Fibroblast of peridontal ligament (primary cell): ENCODE data around the gene C14orf119.

Experiments used
- DNase-seq: peaks from one replicate; pipeline ENCODE4 v3.0.0-alpha.2; 2010; ENCODE audit errors: extremely low read depth

Gene C14orf119

DNA sequence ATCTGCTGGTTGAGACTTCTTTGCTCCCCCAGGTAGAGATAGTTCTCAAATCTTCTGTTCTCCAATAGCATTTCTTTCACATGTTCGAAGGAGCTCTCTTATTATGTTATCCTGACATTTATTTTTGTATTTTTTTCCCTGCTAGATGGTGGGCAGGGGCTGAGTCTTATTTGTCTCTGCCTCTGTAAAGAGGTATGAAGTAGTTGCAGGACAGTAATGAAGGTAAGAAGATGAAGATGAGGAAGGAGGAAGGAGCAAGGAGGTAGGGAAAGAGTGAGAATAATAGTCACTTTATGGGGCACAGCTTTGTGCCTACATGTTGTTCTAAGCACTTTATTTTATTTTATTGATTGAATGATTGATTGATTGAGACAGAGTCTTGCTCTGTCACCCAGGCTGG, 14.5 kb downstream of the C14orf119 start:
- DNase-seq, result no peak

DNA sequence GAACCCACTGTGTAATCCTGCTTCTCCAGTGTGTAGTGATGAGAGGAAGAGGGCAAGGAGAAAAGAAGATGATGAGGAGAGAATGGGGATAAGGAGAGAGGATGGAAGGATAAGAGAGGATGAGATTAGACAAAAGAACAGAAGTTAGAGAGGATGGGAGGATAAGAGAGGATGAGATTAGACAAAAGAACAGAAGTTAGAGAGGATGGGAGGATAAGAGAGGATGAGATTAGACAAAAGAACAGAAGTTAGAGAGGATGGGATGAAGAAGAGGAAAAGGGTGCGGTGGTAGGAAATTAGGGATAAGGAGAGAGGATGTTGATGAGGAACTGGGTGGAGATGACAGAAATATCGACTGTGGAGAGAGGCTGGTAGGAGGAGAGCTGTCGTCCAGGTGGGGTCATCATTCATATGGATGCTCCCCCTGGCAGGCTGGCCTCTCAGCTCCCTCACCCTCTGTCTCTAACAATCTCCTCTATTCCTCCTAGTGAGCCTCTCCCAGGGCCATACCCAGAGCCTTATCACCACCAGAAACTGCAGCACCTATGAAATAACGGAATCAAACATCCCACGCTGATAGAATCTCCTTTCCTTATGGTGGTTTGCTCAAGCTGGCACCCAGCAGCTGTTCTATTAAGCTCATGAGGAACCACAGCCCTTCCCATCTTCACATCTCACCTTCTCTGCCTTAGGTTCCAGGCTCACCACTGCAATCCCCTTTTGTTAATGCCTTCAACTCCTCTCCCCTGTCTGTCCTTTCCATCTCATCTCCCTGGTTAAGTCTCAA, 15.5 kb downstream of the C14orf119 start:
- DNase-seq, result no peak

DNA sequence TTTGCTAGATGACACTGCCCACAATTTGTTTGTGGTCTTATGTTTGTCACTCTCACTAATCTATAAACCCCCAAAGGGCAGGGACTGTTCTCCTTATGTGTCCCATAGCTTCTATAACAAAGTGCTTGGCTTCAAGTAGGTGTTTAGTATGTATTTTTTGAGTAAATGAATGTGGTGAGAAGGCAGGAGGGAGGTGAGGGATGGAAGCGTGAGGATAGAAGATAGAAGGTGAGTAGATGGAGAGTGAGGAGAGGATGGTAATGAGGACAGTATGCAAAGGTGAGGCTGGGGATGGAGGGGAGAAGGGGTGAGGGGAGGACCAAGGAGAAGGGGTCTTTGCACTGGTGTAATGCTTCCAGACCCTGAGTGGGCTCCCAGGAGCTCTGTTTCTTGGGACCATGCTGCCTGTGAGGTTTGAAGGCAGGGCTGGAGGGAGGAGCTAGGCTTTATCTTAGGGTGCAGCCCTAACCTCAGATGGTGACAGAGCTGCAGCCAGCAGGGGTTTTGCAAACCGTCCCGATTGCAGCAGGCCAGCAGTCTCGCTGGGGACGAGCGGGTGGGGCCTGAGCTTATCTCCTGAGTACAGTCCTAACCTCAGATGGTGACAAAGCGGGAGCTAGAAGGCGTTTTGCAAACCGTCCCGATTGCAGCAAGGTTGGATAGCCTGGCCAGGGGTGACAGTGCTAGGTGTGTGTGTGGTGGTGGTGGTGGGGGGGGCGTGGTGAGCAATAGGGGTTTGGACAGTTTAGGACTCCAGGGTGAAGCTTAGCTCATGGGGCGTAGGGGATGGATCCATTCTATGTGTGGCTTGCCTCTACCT, 17.3 kb downstream of the C14orf119 start:
- DNase-seq, result no peak

DNA sequence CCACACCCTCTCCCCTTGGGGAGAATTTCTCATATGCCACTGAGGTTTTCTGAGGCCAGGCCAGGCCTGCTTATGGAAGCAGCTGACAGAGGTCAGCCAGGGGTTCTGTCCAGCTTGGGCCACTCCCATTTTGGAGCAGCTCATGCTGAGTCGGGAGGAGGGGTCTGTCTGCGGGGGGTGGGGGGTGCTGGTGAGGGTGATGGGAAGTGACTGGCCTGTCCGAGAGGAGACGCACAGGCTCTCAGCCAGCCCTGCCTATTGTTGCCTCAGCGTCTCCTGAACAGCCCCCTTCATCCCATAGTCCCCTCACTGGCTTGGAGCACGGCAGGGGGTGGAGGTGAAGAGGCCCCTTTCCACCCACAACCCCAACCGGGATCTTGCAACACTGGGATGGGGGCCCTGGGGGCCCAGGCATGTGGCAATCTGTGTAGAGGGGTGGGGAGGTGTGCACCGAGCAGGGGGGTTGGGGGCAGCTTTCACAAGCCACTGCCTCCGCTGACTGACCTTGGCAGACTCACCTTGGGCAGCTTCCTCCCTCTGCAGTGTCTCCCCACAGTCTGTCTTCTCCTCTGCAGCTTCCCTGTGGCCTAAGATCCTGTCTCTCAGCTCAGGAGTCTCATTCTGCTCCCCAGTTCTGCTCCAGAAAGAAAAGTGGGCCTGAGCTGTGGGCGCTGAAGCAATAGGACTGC, 18.3 kb downstream of the C14orf119 start:
- peak; percentile 63 for DNase-seq

DNA sequence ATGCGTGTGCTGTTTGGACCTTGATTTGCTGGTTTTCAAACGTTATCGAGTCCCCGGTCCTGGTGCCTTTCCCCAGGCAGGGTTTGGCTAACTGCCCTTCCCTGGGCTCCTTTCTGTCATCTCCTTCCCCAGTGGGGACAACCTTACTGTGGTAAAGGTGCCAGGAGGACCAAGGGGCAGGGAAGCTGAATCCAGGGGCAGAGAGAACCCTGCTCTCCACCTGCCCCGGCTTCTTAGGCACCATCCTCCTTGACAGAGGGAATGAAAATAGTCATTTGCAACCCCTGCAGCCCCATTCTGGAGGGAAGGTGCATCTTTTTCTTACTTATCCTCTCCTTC, 18.8 kb downstream of the C14orf119 start:
- DNase-seq, result no peak

DNA sequence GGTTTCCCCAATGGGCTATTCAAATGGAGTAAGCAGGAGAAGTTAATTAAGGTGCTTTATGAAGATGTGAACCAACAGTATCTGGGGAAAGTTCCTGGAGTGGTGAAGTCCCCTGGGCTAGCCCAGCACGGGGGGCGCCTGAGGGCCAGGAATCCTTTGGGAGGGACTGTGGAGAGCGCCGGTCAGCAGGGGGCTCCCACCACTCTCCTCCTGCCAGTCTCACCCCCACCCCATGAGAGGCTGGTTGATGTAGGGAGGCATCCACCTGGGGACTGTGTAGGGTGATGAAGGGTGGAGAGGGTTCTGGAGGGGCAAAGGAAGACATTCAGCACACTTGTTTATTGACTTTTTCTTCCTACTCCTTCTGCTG, 19.3 kb downstream of the C14orf119 start:
- no peak for DNase-seq

DNA sequence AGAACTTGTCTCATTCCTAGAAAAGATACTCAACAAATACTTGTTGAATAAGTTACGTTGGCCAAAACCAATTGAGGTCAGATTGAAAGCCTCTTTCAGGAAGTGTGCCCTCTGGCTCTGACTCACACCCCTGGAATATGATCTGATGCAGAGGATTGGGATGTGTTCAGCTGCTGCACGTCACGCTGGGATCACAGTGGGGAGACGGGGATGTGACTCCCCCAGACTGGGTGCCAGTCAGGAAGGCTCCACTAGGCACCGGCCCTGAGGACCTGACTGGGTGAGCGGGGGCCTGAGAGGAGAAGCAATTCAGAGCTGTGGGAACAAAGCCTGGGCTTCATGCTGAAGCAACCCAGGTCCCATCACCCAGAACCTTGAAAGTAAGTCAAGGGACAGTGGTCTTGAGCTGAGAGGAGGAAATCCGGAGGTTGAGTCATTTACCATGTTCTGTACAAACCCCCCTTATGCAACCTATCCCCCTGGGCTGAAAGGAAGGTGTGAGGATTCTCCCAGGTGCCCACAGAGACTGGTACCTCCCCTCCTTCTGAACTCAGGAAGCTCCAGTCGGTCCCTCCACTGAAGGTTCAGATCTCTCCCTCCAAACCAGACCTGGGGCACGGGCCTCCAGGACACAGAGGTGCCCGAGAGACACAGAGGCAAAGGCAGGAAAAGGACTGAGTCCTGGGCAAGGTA, 19.9 kb downstream of the C14orf119 start:
- peak; percentile 99 for DNase-seq

DNA sequence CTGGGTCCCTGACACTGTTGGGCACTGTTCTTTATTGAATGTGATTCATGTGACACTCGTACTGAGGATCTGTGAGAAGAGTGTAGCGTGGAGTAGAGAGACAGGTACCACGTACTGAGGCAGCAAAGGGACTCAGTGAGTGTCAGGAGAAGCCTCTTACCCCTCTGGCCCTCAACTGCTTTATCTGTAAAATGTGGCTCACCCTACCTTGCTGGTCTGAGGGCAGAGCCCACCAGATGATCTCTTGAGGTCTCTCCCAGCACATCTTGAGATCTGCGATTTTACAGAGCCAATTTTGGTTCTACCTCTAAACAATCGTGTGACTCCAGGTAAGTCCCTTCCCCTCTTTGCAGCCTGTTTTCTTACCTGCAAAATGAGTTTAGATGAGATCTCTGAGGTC, 20.6 kb downstream of the C14orf119 start:
- no peak for DNase-seq

DNA sequence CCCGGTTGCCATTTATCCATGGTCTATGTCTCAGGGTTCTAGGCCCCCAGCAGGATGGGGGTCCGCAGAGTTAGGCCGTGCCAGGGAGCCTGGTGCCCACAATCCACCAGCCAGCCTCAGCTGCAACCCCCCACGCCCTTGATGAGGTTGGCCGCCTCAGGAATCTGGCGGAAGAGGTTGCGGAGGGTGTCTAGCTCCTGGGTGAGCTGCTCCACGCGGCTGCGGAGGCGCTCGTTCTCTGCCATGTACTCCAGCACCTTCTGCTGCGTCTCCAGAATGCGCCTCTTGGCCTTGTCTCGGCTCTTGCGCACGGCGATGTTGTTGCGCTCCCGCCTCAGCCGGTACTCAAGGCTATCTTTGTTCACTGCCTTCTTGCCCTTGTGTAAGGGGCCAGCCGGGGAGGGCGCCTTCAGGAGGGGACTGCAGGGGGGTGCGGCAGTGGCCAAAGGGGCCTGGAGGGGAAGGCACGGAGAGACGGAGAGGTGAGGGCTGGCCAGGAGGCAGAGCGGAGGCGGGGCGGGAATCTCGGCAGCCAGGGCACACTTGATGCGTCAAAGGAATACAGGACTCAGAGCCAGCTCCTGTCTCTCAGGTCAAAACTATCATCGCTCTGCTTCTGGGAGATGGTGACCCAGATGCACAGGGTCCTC, 22.2 kb downstream of the C14orf119 start:
- DNase-seq, result no peak

DNA sequence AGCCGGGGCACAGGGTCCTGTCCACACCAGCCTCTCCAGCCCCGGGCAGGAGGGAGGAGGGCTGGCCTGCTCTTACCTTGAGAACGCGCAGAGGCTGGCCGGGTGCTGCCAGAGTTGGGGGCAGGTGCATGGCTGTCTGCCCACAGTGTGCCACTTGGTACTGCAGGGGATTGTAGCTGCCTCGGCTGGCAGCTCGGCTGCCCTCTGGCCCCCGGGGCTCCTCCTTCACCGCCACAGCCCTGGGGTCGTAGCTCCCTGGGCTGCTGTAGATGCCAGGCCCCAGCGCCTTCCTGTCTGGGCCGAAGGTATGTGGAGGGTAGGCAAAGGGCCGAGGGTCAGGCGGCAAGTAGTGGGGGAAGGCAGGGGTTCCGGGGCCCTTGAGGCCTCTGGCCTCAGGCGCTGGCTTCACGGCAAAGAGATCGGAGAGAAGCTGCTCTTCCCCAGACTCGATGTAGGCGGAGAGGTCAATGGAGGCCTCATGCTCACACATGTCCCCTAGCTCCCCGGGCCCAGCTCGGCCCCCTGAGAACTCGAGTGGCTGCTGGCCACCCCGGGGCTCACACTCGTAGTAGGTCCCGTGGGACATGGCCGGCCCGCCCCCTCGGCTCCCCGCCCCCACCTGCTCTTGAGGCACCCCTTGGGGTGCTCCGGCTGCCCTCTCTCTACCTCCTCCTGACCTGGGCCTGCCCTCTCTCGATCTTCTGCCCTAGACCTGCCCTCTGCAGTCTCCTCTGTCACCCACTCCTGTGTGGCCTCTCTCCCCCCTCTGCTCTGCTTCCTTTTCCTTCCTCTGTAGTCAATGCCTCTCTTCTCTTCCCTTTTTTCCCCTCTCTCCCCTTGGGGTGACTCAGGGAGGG, 23.4 kb downstream of the C14orf119 start, which contains the start of gene CEBPE:
Gene CEBPE (minus strand): TSS at position 750 of the 857 bp plus-strand sequence. CDS start 164 bp downstream, at position 586.
- DNase-seq, result no peak

DNA sequence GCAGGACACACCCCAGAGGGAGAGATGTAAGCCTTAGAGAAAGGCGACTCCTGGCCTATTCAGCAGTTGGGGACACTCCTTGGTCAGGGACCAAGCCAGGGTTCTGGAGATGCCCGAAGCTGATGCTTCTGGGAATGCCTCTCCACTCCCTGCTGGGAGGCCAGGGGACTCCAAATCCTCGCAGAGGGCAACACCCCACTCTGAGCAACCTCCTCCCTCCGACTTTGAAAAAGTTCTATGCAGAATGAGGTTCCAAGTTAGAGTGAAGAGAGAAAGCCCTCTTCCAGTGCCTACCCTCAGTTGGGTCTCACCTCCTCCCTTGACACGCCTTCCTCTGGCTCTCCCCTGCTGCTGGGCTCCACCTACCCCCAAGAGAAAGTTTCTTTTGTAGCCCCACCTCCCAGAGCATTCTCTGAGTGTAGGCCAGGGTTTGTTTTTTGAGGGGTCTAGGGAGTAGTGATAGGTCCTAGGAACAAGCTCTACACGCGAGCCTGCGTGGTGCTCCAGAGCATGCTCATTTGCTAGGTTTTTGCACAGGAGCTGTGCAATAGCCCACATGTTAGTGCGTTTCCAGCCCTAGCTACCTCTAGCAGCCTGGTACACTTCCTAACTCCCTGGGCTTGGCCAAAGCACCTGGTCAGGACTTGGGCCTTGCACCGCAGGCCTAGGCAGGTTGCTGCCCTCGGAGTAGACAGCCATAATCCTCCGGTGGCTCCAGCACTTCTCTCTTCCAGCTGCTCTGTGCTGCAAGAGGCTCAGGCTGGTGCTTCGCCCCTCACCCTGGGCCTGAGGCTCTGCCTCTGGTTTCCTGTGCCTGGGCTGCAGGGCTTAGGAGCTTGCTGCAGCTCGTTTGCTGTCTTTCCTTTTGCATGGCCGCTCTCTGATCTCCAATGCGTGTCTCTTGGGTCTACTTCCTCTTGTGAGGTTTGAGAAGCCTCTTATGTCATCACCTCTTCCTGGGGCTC, 24.3 kb downstream of the C14orf119 start:
- DNase-seq, result no peak

DNA sequence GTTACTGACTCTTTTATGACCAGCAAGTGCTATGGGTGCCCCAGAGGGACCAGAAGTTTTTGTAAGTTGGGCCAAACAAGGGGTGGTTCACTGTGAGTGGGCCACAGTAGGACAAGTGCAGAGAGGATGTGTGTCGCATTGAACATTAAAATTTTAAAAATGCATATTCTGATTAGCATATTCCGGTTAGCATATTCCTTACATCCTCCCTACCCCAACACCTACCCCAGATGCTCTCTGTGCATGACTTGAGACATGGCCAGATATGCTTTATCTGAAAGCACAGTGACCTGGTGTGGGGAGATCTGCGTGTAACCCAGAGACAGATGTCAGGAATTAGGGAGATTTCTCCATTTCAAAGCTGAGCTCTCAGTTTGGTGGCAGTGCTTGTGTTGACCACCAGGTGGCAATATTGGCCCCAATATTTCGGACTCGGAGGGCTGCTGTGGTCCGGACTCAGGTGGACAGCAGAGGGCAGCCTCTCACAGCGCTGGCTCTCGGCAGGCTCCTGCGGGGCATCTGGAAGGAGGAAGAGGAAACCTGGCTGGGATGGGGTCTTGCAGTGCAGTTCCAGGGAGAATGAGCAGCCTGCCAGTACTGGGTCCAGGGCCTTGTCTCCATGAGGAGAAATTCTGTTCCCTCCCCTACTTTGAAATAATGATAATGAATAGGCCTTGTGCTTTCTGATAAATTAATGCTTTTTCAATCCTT, 25.4 kb downstream of the C14orf119 start:
- DNase-seq, result peak; percentile 86

DNA sequence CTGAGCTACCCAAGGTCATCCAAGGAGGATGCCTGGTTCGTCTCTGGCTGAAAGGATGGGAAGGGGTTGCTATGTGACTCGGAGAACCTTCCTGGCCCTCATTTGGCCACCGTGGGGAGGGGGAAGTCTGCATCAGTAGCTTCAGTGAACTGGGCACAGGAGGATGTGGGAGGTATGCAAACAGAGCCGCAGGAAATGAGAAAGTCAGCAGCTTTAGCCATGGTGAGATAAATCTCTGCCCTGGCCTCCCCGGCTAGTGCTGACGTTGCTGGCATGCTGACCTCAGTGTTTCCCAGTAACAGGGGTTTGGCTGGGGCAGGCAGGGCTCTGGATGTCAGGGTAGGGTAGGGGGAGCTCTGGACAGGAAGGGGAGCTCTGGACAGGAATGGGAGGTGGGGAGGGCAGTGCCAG, 26.1 kb downstream of the C14orf119 start:
- DNase-seq, result peak; percentile 28

DNA sequence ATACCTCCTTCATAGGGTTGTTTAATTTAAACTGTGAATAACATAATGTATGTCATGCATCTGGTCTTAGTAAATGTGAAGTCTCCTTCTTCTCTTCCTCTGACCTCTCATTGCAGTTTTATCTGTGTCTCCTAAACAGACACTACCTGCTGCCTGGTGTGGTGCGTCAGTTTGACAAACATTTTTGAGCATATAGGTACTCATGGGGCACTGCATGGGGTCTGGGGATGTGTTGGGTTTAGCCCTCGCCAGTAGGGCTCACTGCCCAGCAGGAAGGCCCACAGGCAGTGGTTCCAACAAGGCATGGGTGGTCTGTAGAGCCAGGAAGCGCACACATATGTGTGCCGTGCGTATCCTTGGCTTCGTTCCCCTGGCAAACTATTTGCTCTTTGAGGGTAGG, 26.8 kb downstream of the C14orf119 start:
- DNase-seq, result no peak

DNA sequence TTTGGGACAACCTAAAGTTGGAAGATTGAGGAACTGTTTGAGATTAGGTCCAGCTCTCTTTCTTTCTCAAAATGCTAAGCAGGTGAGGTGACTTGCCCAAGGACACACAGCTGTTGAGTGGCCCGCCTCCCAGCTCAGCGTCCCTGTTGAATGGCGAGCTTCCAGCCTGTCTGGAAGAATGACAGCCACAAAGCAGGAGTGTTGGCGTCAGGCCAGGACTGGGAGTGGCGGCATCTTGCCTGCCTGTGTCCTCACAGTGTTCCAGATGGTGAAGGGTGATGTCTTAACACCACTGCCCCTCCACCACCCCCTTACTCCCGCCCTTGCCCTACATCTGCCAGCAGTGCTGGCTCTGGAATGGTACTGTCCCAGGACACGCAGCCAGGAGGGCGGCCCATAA, 28.1 kb downstream of the C14orf119 start:
- DNase-seq, result no peak

DNA sequence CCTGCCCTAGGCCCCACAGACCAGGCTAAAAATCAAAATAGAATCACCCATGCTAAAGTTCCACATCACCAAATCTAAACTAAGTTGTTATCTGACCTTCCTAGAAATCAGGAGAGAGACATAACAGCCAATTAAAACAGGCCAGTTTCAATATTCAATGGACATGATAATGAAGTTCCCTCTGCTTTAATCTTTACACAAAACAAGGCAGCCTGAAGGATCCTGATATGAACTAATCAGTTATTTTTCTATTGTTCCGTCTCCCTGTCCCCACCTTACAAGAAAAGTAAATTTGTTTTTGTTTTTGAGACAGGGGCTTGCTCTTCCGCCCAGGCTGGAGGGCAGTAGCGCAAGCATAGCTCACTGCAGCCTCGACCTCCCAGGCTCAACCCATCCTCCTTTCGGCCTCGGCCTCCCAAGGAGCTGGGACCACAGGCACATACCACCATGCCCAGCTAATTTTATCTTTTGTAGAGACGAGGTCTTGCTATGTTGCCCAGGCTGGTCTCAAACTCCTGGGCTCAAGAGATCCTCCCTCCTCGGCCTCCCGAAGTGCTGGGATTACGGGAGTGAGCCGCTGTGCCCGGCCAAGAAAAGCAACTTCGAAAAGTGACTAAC, 29.1 kb downstream of the C14orf119 start:
- DNase-seq, result no peak

DNA sequence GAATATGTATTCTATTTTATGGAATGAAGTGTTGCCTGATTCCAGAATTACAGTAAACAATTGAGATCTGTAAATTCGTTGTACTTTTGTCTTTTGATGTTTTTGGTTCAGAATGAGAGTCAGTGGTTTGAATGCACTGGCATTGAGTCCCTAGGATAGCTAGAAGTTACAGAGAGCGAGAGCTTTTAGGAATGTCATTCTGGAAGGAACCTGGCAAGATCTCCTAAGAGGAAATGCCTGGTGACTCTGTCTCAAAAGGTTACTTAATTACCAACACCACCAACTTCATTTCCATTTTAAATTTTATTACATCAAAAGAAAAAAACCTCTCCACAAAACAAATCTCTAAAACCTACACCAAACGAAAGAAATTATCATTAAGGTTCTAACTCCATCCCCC, 29.7 kb downstream of the C14orf119 start:
- DNase-seq, result no peak

DNA sequence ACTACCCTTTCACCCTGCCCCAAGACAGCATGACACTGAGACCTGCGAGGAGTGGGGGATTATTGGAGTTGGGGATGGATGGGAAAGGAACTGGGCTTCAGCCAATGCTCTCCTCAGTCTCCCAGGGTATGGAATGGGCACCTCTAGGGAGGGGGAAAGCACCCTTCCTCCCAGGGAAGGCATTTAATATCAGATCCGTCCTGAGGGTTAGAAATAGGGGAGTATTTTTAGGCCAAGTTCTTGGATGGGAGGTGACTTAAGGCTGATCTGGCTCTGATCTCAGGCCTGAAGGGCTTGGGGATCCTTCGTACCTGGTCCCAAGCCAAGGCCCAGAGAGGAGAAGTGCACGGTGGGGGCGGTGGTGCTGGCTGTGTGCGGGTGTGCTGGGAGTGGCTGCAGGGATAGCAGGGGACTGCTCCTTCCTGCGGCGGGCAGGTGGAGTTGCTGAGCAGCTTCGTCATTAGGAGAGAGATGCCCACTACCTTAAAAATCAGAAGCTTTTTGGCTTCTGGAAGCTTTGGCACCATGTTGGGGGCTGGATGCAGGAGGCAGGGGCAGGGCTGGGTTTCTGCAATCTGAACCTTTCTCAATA, 30.7 kb downstream of the C14orf119 start:
- DNase-seq, result no peak
